GM12878 (cell line): ENCODE measurements around the gene DDX50. TPM values are rescaled to one million over a fixed set of nuclear protein-coding genes. Genes with fewer than 3 reads are reported as not detected.
A peak's percentile ranks its signal among the peaks of the same experiment; 100 is the strongest.

ENCODE experiments used
- ASH2L ChIP-seq: fragments of 300-600, 200-600 bp; sonication (generic); IDR thresholded peaks from 2 replicates; pipeline ENCODE4 v1.6.1; 2017; ENCODE audit warnings: low read depth, mild to moderate bottlenecking, borderline replicate concordance
- BHLHE40 ChIP-seq, 2 experiments: fragments of 450-650 bp in 1 of 2; IDR thresholded peaks; 2 replicates each; pipeline ENCODE4 v1.6.1; 2011 to 2017; ENCODE audit warnings: low read depth in 2 of 2, borderline replicate concordance in 1 of 2, improper control_type of control experiment in 1 of 2, low read length in 1 of 2, mild to moderate bottlenecking in 1 of 2
- DPF2 ChIP-seq: fragments of 450-650 bp; IDR thresholded peaks from 2 replicates; pipeline ENCODE4 v1.6.1; 2017; ENCODE audit warnings: mild to moderate bottlenecking
- EED ChIP-seq: sonication (generic); IDR thresholded peaks from 2 replicates; pipeline ENCODE4 v1.6.1; 2016; ENCODE audit warnings: antibody characterized with exemption, low read depth
- EZH2 ChIP-seq: IDR thresholded peaks from 2 replicates; pipeline ENCODE4 v1.6.1; 2012; ENCODE audit warnings: low read depth, mild to moderate bottlenecking, control low read depth, inconsistent platforms, low read length, borderline replicate concordance; ENCODE audit not compliant: control insufficient read depth
- HCFC1 ChIP-seq: fragments of 150-350 bp; IDR thresholded peaks from 2 replicates; pipeline ENCODE4 v1.6.1; 2014; ENCODE audit warnings: low read length
- IRF4 ChIP-seq: IDR thresholded peaks from 2 replicates; pipeline ENCODE4 v1.6.1; 2011; ENCODE audit warnings: low read depth, low read length
- NR2C2 ChIP-seq: IDR thresholded peaks from 2 replicates; pipeline ENCODE4 v1.6.1; 2011; ENCODE audit warnings: borderline replicate concordance, low read depth; ENCODE audit not compliant: control insufficient read depth, insufficient read length
- NRF1 ChIP-seq: conservative IDR thresholded peaks from 2 replicates; pipeline ENCODE4 v1.6.1; 2011; ENCODE audit warnings: mild to moderate bottlenecking, low read depth, low read length, improper control_type of control experiment
- PML ChIP-seq: IDR thresholded peaks from 2 replicates; pipeline ENCODE4 v1.6.1; 2012; ENCODE audit warnings: low read length, inconsistent platforms
- POLR2AphosphoS2 ChIP-seq: IDR thresholded peaks from 2 replicates; pipeline ENCODE4 v1.6.1; 2011; ENCODE audit warnings: low read depth, mild to moderate bottlenecking, low read length, improper control_type of control experiment, moderate library complexity
- RELA ChIP-seq: fragments of 450-650 bp; IDR thresholded peaks from 2 replicates; pipeline ENCODE4 v1.8.0; 2014; ENCODE audit warnings: borderline replicate concordance; ENCODE audit not compliant: partially characterized antibody
- ZNF384 ChIP-seq: IDR thresholded peaks from 2 replicates; pipeline ENCODE4 v1.6.1; 2012; ENCODE audit warnings: low read depth, mild to moderate bottlenecking, low read length, improper control_type of control experiment, borderline replicate concordance
- ZSCAN29 ChIP-seq: fragments of 450-650 bp; IDR thresholded peaks from 2 replicates; pipeline ENCODE4 v1.6.1; 2017; ENCODE audit warnings: mild to moderate bottlenecking, moderate library complexity
- polyA plus RNA-seq, 11 experiments: library from polyadenylated mRNA; depleted of rRNA in 4 of 11; unstranded in 6 of 11; stranded (reverse) in 5 of 11; fragments of >200 nt; fragmentation: Nextera tagmentation in 4 of 11; fragmentation: Illumina TruSeq in 1 of 11; extraction: Ambion mirVana in 4 of 11; extraction: Trizol in 1 of 11; gene quantifications; 1 replicate in 1 of 11; 2 replicates in 10 of 11; pipeline versions ENCODE4 v1.2.1 to v1.2.3, GENCODE V29; 2011 to 2016; ENCODE audit warnings: inconsistent platforms in 2 of 11, missing spikeins in 2 of 11, low read depth in 1 of 11
- total RNA-seq, 4 experiments: library from RNA; depleted of rRNA in 3 of 4; stranded (reverse); fragments of >200 nt in 3 of 4; fragmentation: Illumina TruSeq in 1 of 4; extraction: Trizol in 1 of 4; gene quantifications; 2 replicates each; pipeline versions ENCODE4 v1.2.1 to v1.2.3, GENCODE V29; 2013 to 2021
- TF ChIP-seq, protein P1 (sequence below): IDR thresholded peaks from 2 replicates; pipeline ENCODE4 v1.6.1; 2011; ENCODE audit warnings: low read depth, mild to moderate bottlenecking, low read length, moderate library complexity, borderline replicate concordance; ENCODE audit errors: extremely low read depth
- TF ChIP-seq, protein P2 (sequence below): fragments of 450-650 bp; conservative IDR thresholded peaks from 2 replicates; pipeline ENCODE4 v1.6.1; 2017; ENCODE audit warnings: mild to moderate bottlenecking, moderate library complexity
- TF ChIP-seq, protein P3 (sequence below): IDR thresholded peaks from 2 replicates; pipeline ENCODE4 v1.6.1; 2012; ENCODE audit warnings: improper control_type of control experiment, low read depth, low read length; ENCODE audit not compliant: insufficient replicate concordance
- TF ChIP-seq, protein P4 (sequence below): IDR thresholded peaks from 2 replicates; pipeline ENCODE4 v1.6.1; 2011; ENCODE audit warnings: low read depth, low read length, improper control_type of control experiment, borderline replicate concordance
- TF ChIP-seq, protein P5 (sequence below): fragments of 150-350 bp; IDR thresholded peaks from 2 replicates; pipeline ENCODE4 v1.6.1; 2014; ENCODE audit warnings: mild to moderate bottlenecking, low read depth, low read length

Gene DDX50
- total and polyA plus RNA-seq, 10 of the 15 experiments (the other 5 are each of a cell fraction or from before 2014, with no cell fraction given) = 24.9 to 52.0 (median 36.8) TPM

DNA sequence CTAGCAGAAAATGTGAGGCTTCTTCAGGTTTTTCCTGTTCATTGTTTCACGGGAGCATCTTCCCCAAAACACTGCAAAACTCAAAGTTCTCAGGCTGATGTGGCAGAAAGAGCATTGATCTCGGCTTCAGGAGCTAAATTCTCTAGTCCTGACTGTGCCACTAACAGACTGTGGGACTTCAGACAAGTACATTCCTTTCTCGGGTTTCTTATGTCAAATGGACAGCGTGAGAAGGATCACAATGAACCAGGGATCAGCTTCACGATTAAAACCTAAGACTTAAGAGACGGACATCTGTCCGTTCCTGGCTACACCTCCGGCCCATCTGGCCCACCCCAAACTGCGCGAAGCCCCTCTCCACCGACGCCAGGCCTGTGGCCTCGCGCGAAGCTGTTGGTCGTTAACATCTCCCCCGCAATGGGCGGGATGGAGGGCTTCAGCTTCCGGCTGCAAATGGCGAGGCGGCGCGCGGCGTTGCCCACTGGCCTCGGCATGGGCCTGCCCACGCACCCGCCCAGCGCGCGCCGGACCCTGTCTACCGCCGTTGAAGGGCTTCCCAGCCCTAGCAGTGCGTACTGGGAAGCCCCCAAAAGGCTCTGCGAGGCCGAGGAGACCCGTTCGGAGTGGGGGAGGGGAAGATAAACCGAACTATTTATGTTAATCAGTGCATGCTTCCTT, 549 bp upstream of the DDX50 start (continued):
- no peak for TF ChIP-seq NR2C2
- TF ChIP-seq ASH2L = peak; percentile 72; the same call in 1 of the 2 replicates
- TF ChIP-seq, protein P1, sequence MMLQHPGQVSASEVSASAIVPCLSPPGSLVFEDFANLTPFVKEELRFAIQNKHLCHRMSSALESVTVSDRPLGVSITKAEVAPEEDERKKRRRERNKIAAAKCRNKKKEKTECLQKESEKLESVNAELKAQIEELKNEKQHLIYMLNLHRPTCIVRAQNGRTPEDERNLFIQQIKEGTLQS = no peak
- TF ChIP-seq HCFC1 = no peak; the same call in 1 of the 2 replicates
- TF ChIP-seq, protein P2, sequence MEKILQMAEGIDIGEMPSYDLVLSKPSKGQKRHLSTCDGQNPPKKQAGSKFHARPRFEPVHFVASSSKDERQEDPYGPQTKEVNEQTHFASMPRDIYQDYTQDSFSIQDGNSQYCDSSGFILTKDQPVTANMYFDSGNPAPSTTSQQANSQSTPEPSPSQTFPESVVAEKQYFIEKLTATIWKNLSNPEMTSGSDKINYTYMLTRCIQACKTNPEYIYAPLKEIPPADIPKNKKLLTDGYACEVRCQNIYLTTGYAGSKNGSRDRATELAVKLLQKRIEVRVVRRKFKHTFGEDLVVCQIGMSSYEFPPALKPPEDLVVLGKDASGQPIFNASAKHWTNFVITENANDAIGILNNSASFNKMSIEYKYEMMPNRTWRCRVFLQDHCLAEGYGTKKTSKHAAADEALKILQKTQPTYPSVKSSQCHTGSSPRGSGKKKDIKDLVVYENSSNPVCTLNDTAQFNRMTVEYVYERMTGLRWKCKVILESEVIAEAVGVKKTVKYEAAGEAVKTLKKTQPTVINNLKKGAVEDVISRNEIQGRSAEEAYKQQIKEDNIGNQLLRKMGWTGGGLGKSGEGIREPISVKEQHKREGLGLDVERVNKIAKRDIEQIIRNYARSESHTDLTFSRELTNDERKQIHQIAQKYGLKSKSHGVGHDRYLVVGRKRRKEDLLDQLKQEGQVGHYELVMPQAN = no peak
- TF ChIP-seq DPF2 = peak; percentile 78
- TF ChIP-seq, protein P3, sequence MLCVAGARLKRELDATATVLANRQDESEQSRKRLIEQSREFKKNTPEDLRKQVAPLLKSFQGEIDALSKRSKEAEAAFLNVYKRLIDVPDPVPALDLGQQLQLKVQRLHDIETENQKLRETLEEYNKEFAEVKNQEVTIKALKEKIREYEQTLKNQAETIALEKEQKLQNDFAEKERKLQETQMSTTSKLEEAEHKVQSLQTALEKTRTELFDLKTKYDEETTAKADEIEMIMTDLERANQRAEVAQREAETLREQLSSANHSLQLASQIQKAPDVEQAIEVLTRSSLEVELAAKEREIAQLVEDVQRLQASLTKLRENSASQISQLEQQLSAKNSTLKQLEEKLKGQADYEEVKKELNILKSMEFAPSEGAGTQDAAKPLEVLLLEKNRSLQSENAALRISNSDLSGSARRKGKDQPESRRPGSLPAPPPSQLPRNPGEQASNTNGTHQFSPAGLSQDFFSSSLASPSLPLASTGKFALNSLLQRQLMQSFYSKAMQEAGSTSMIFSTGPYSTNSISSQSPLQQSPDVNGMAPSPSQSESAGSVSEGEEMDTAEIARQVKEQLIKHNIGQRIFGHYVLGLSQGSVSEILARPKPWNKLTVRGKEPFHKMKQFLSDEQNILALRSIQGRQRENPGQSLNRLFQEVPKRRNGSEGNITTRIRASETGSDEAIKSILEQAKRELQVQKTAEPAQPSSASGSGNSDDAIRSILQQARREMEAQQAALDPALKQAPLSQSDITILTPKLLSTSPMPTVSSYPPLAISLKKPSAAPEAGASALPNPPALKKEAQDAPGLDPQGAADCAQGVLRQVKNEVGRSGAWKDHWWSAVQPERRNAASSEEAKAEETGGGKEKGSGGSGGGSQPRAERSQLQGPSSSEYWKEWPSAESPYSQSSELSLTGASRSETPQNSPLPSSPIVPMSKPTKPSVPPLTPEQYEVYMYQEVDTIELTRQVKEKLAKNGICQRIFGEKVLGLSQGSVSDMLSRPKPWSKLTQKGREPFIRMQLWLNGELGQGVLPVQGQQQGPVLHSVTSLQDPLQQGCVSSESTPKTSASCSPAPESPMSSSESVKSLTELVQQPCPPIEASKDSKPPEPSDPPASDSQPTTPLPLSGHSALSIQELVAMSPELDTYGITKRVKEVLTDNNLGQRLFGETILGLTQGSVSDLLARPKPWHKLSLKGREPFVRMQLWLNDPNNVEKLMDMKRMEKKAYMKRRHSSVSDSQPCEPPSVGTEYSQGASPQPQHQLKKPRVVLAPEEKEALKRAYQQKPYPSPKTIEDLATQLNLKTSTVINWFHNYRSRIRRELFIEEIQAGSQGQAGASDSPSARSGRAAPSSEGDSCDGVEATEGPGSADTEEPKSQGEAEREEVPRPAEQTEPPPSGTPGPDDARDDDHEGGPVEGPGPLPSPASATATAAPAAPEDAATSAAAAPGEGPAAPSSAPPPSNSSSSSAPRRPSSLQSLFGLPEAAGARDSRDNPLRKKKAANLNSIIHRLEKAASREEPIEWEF = no peak
- TF ChIP-seq RELA = no peak
- TF ChIP-seq POLR2AphosphoS2 = peak; percentile 70; the same call in 1 of the 2 replicates
- TF ChIP-seq IRF4 = peak; percentile 6; the same call in 1 of the 2 replicates
- peak; percentile 45; the same call in 1 of the 2 replicates for TF ChIP-seq PML
- no peak for TF ChIP-seq EZH2
- TF ChIP-seq ZNF384 = no peak
- TF ChIP-seq, protein P4, sequence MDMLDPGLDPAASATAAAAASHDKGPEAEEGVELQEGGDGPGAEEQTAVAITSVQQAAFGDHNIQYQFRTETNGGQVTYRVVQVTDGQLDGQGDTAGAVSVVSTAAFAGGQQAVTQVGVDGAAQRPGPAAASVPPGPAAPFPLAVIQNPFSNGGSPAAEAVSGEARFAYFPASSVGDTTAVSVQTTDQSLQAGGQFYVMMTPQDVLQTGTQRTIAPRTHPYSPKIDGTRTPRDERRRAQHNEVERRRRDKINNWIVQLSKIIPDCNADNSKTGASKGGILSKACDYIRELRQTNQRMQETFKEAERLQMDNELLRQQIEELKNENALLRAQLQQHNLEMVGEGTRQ = no peak
- TF ChIP-seq ZSCAN29 = 0 out of 2 replicates have a peak, but pooled peaks have one; percentile 38
- TF ChIP-seq BHLHE40 (IDR thresholded peaks at IDR 0.05; ENCODE audit: borderline replicate concordance in 1 of 2, low read depth in 2 of 2, low read length in 1 of 2) = peak in 1 of 2 experiments; percentile 5; a peak in 1 of 4 replicates
- TF ChIP-seq NRF1 = no peak
- TF ChIP-seq EED = no peak
- TF ChIP-seq, protein P5, sequence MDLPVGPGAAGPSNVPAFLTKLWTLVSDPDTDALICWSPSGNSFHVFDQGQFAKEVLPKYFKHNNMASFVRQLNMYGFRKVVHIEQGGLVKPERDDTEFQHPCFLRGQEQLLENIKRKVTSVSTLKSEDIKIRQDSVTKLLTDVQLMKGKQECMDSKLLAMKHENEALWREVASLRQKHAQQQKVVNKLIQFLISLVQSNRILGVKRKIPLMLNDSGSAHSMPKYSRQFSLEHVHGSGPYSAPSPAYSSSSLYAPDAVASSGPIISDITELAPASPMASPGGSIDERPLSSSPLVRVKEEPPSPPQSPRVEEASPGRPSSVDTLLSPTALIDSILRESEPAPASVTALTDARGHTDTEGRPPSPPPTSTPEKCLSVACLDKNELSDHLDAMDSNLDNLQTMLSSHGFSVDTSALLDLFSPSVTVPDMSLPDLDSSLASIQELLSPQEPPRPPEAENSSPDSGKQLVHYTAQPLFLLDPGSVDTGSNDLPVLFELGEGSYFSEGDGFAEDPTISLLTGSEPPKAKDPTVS = no peak
